A172 (cell line): ENCODE results near the gene H2BK1. TPM values are rescaled to one million over a fixed set of nuclear protein-coding genes. Genes with fewer than 3 reads are reported as not detected.

Source experiments
- DNase-seq: peaks from one replicate; pipeline ENCODE4 v3.0.0-alpha.2; 2015; ENCODE audit warnings: low spot score
- total RNA-seq: library from RNA; depleted of rRNA; stranded (reverse); fragments of >200 nt; shearing (Covaris generic); gene quantifications from 2 replicates; pipeline ENCODE4 v1.2.3, GENCODE V29; 2014

H2BK1 gene
- total RNA-seq, 1 experiment from 2014 or later: not detected

GRCh38 chr7:151179287-151179860, 30.9 kb downstream of the H2BK1 start:
- DNase-seq: no peak

- DNase-seq: no peak
Measured at GRCh38 chr7:151178831-151179230, 31.5 kb downstream of the H2BK1 start.

GRCh38 chr7:151178236-151178635, 32.1 kb downstream of the H2BK1 start:
- DNase-seq: no peak

GRCh38 chr7:151177310-151177709, 33.0 kb downstream of the H2BK1 start:
- no peak for DNase-seq

GRCh38 chr7:151176401-151176800, 33.9 kb downstream of the H2BK1 start:
- DNase-seq: no peak

- DNase-seq: no peak
Measured at GRCh38 chr7:151175793-151176311, 34.4 kb downstream of the H2BK1 start.

- no peak for DNase-seq
Measured at GRCh38 chr7:151175047-151175792, 35.1 kb downstream of the H2BK1 start.

- no peak for DNase-seq
Measured at GRCh38 chr7:151174246-151175046, 35.8 kb downstream of the H2BK1 start.

GRCh38 chr7:151173386-151174245, 36.7 kb downstream of the H2BK1 start:
- no peak for DNase-seq

GRCh38 chr7:151172273-151173141, 37.8 kb downstream of the H2BK1 start:
- DNase-seq: peak; percentile 65

- no peak for DNase-seq
Measured at GRCh38 chr7:151168787-151169162, 41.5 kb downstream of the H2BK1 start.

GRCh38 chr7:151168003-151168786, 42.1 kb downstream of the H2BK1 start:
- DNase-seq: peak; percentile 21

- no peak for DNase-seq
Measured at GRCh38 chr7:151167197-151167961, 42.9 kb downstream of the H2BK1 start, which contains the start of gene GBX1. GBX1 (minus strand) TSS chr7:151167694; CDS start chr7:151167548, 146 bp downstream.

GRCh38 chr7:151166629-151167196, 43.6 kb downstream of the H2BK1 start:
- no peak for DNase-seq

GRCh38 chr7:151161757-151162156, 48.5 kb downstream of the H2BK1 start:
- no peak for DNase-seq
